HepG2 (cell line): ENCODE results near the gene PTPRD.

ENCODE experiments used
- ATF3 ChIP-seq: sonication (generic); formaldehyde crosslinking; IDR thresholded peaks from 2 replicates; pipeline ENCODE4 v1.4.0; 2020; ENCODE audit warnings: missing genetic modification reagents
- BHLHE40 ChIP-seq: IDR thresholded peaks from 2 replicates; pipeline ENCODE4 v1.6.1; 2011; ENCODE audit warnings: low read length, improper control_type of control experiment
- DMTF1 ChIP-seq: sonication (generic); formaldehyde crosslinking; IDR thresholded peaks from 2 replicates; pipeline ENCODE4 v1.4.0; 2020; ENCODE audit warnings: mild to moderate bottlenecking, missing genetic modification reagents
- IKZF5 ChIP-seq: IDR thresholded peaks from 2 replicates; pipeline ENCODE4 v1.6.1; 2018; ENCODE audit warnings: missing genetic modification reagents, mild to moderate bottlenecking, missing compliant biosample characterization
- MAZ ChIP-seq, 2 experiments: sonication (generic) in 1 of 2; formaldehyde crosslinking in 1 of 2; IDR thresholded peaks; 2 replicates each; pipeline versions ENCODE4 v1.5.0 to v1.6.1; 2012 to 2020; ENCODE audit warnings: low read depth in 2 of 2, mild to moderate bottlenecking in 2 of 2, borderline replicate concordance in 1 of 2, improper control_type of control experiment in 1 of 2, low read length in 1 of 2, missing genetic modification reagents in 1 of 2, moderate library complexity in 1 of 2
- RFX5 ChIP-seq: IDR thresholded peaks from 2 replicates; pipeline ENCODE4 v1.6.1; 2011; ENCODE audit warnings: low read depth, low read length, improper control_type of control experiment
- SP1 ChIP-seq, 2 experiments: fragments of 450-650 bp in 1 of 2; sonication (generic) in 1 of 2; formaldehyde crosslinking in 1 of 2; IDR thresholded peaks; 2 replicates each; pipeline versions ENCODE4 v1.4.0 to v1.6.1; 2016 to 2020; ENCODE audit warnings: missing genetic modification reagents in 1 of 2
- ZMYM3 ChIP-seq: sonication (generic); formaldehyde crosslinking; IDR thresholded peaks from 2 replicates; pipeline ENCODE4 v1.5.1; 2020; ENCODE audit warnings: mild to moderate bottlenecking, missing genetic modification reagents
- ZNF83 ChIP-seq: sonication (generic); formaldehyde crosslinking; IDR thresholded peaks from 2 replicates; pipeline ENCODE4 v1.4.0; 2020; ENCODE audit warnings: missing genetic modification reagents, mild to moderate bottlenecking, borderline replicate concordance
- TF ChIP-seq, protein P1 (sequence below): sonication (generic); formaldehyde crosslinking; IDR thresholded peaks from 2 replicates; pipeline ENCODE4 v1.8.1; 2022; ENCODE audit warnings: mild to moderate bottlenecking, missing genetic modification reagents
- TF ChIP-seq, protein P2 (sequence below): sonication (generic); formaldehyde crosslinking; IDR thresholded peaks from 2 replicates; pipeline ENCODE4 v1.5.0; 2020; ENCODE audit warnings: mild to moderate bottlenecking, missing genetic modification reagents, moderate library complexity
- TF ChIP-seq, protein P3 (sequence below): sonication (generic); formaldehyde crosslinking; IDR thresholded peaks from 2 replicates; pipeline ENCODE4 v1.8.0; 2022; ENCODE audit warnings: mild to moderate bottlenecking, missing genetic modification reagents; ENCODE audit not compliant: insufficient replicate concordance

DNA sequence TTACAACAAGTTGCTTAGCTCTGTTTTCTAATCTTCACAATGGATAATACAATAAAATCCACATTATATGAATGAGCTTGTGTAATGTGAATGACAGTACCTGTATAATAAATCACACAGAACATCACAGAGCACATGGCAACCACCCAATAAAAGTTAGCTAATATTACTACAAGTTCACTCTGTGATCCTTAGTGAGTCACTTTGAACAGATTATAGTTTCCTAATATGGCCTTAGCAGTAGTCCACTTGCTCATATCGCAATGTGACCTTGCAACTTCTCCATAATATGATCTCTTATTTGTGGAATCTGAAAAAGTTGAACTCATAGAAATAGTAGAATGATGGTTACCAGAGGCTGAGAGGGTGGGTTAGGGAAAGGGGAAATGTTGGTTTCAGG, 361.3 kb downstream of the PTPRD start:
- no peak for TF ChIP-seq SP1 (IDR thresholded peaks at IDR 0.05)
- no peak for TF ChIP-seq SP1 (CRISPR knock-in tag; IDR thresholded peaks at IDR 0.05)
- TF ChIP-seq, protein P1, sequence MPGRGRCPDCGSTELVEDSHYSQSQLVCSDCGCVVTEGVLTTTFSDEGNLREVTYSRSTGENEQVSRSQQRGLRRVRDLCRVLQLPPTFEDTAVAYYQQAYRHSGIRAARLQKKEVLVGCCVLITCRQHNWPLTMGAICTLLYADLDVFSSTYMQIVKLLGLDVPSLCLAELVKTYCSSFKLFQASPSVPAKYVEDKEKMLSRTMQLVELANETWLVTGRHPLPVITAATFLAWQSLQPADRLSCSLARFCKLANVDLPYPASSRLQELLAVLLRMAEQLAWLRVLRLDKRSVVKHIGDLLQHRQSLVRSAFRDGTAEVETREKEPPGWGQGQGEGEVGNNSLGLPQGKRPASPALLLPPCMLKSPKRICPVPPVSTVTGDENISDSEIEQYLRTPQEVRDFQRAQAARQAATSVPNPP (CRISPR knock-in tag) = no peak
- no peak for TF ChIP-seq DMTF1 (CRISPR knock-in tag)
- no peak for TF ChIP-seq ATF3 (CRISPR knock-in tag)
- TF ChIP-seq BHLHE40 = no peak
- TF ChIP-seq ZMYM3 (CRISPR knock-in tag) = no peak
- no peak for TF ChIP-seq ZNF83 (CRISPR knock-in tag)
- TF ChIP-seq, protein P2, sequence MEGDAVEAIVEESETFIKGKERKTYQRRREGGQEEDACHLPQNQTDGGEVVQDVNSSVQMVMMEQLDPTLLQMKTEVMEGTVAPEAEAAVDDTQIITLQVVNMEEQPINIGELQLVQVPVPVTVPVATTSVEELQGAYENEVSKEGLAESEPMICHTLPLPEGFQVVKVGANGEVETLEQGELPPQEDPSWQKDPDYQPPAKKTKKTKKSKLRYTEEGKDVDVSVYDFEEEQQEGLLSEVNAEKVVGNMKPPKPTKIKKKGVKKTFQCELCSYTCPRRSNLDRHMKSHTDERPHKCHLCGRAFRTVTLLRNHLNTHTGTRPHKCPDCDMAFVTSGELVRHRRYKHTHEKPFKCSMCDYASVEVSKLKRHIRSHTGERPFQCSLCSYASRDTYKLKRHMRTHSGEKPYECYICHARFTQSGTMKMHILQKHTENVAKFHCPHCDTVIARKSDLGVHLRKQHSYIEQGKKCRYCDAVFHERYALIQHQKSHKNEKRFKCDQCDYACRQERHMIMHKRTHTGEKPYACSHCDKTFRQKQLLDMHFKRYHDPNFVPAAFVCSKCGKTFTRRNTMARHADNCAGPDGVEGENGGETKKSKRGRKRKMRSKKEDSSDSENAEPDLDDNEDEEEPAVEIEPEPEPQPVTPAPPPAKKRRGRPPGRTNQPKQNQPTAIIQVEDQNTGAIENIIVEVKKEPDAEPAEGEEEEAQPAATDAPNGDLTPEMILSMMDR (CRISPR knock-in tag) = no peak
- no peak for TF ChIP-seq RFX5
- TF ChIP-seq MAZ (IDR thresholded peaks at IDR 0.05; ENCODE audit: borderline replicate concordance, low read depth, low read length) = no peak
- TF ChIP-seq MAZ (CRISPR knock-in tag; IDR thresholded peaks at IDR 0.05; ENCODE audit: low read depth) = no peak
- TF ChIP-seq IKZF5 (CRISPR knock-in tag) = no peak
- TF ChIP-seq, protein P3, sequence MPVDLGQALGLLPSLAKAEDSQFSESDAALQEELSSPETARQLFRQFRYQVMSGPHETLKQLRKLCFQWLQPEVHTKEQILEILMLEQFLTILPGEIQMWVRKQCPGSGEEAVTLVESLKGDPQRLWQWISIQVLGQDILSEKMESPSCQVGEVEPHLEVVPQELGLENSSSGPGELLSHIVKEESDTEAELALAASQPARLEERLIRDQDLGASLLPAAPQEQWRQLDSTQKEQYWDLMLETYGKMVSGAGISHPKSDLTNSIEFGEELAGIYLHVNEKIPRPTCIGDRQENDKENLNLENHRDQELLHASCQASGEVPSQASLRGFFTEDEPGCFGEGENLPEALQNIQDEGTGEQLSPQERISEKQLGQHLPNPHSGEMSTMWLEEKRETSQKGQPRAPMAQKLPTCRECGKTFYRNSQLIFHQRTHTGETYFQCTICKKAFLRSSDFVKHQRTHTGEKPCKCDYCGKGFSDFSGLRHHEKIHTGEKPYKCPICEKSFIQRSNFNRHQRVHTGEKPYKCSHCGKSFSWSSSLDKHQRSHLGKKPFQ (CRISPR knock-in tag) = no peak
